NB4 (cell line): Measurements from ENCODE around the gene CCSER1.

Experiments
- MYC ChIP-seq: IDR thresholded peaks from 2 replicates; pipeline ENCODE4 v1.6.1; 2011; ENCODE audit warnings: low read depth, low read length
- POLR2A ChIP-seq: IDR thresholded peaks from 2 replicates; pipeline ENCODE4 v1.6.1; 2011; ENCODE audit warnings: mild to moderate bottlenecking; ENCODE audit not compliant: insufficient read length; ENCODE audit errors: extremely low read depth
- TF ChIP-seq, protein P1 (sequence below): IDR thresholded peaks from one replicate; pipeline ENCODE4 v1.5.1; 2012; ENCODE audit warnings: low read depth, low read length

DNA sequence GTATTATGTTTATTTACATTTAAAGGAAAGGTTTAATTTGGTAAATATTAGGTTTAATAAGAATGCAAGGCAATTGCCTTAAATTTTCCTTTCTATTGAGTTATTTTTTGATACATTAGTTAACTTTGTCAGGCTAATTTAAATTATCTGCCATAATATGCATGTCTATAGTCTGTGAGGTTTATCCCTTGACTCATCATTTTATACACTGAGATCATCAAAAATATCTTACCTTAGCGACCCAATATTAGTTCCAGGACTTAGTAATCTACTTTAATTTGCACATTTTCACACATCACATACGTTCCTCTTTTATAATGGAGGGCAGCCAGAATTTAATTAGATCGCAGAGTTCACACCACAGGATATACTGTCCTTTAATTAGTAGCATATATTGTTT lies 1177.1 kb downstream of the CCSER1 start:
- TF ChIP-seq, protein P1, sequence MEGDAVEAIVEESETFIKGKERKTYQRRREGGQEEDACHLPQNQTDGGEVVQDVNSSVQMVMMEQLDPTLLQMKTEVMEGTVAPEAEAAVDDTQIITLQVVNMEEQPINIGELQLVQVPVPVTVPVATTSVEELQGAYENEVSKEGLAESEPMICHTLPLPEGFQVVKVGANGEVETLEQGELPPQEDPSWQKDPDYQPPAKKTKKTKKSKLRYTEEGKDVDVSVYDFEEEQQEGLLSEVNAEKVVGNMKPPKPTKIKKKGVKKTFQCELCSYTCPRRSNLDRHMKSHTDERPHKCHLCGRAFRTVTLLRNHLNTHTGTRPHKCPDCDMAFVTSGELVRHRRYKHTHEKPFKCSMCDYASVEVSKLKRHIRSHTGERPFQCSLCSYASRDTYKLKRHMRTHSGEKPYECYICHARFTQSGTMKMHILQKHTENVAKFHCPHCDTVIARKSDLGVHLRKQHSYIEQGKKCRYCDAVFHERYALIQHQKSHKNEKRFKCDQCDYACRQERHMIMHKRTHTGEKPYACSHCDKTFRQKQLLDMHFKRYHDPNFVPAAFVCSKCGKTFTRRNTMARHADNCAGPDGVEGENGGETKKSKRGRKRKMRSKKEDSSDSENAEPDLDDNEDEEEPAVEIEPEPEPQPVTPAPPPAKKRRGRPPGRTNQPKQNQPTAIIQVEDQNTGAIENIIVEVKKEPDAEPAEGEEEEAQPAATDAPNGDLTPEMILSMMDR, result no peak
- TF ChIP-seq MYC (no peak), POLR2A (no peak)
